HG03097 (cell line): ENCODE data around the gene CDH2.

Experiments used
- ATAC-seq: cut with Tn5 transposase; IDR thresholded peaks from one replicate; pipeline ENCODE4 v1.9.1; 2021; ENCODE audit not compliant: unreplicated experiment, low FRiP score

The CDH2 gene

GRCh38 chr18:28005164-28005563, 171.8 kb downstream of the CDH2 start:
- no peak for ATAC-seq

- ATAC-seq, result no peak
Observed at GRCh38 chr18:28004606-28005005, 172.3 kb downstream of the CDH2 start.

- ATAC-seq, result no peak
Observed at GRCh38 chr18:28003451-28003850, 173.5 kb downstream of the CDH2 start.

- no peak for ATAC-seq
Observed at GRCh38 chr18:28002841-28003240, 174.1 kb downstream of the CDH2 start.

- ATAC-seq, result no peak
Observed at GRCh38 chr18:27996801-27997272, 180.1 kb downstream of the CDH2 start.

- no peak for ATAC-seq
Observed at GRCh38 chr18:27995770-27996502, 181.0 kb downstream of the CDH2 start.

- ATAC-seq, result no peak
Observed at GRCh38 chr18:27994571-27994970, 182.4 kb downstream of the CDH2 start.

GRCh38 chr18:27991391-27991790, 185.5 kb downstream of the CDH2 start:
- ATAC-seq, result no peak

- ATAC-seq, result no peak
Observed at GRCh38 chr18:27985832-27986231, 191.1 kb downstream of the CDH2 start.

GRCh38 chr18:27983780-27984179, 193.2 kb downstream of the CDH2 start:
- ATAC-seq, result no peak

- ATAC-seq, result no peak
Observed at GRCh38 chr18:27976806-27977408, 200.0 kb downstream of the CDH2 start.

GRCh38 chr18:27970321-27970720, 206.6 kb downstream of the CDH2 start:
- ATAC-seq, result no peak

- ATAC-seq, result no peak
Observed at GRCh38 chr18:27969206-27969605, 207.7 kb downstream of the CDH2 start.

- no peak for ATAC-seq
Observed at GRCh38 chr18:27967913-27968824, 208.8 kb downstream of the CDH2 start.

GRCh38 chr18:27966881-27967280, 210.0 kb downstream of the CDH2 start:
- no peak for ATAC-seq

GRCh38 chr18:27964811-27965210, 212.1 kb downstream of the CDH2 start:
- no peak for ATAC-seq

- ATAC-seq, result no peak
Observed at GRCh38 chr18:27959101-27959500, 217.8 kb downstream of the CDH2 start.

- no peak for ATAC-seq
Observed at GRCh38 chr18:27956001-27956640, 220.8 kb downstream of the CDH2 start.

GRCh38 chr18:27954226-27954625, 222.7 kb downstream of the CDH2 start:
- ATAC-seq, result no peak

GRCh38 chr18:27952741-27953140, 224.2 kb downstream of the CDH2 start:
- ATAC-seq, result no peak
